ENCODE measurements around the gene ACTL10.

Gene ACTL10

GRCh38 chr20:33675136-33675959 is 8.6 kb downstream of the ACTL10 start:
- Mint-ChIP-seq H3K4me1 (peaks cover 32% of the 10 kb centered on the region), H3K27ac (peak overlapping the region; percentile 16), H3K36me3 (ENCODE audit: low read depth) (peaks cover 21% of the 10 kb centered on the region), H3K4me3 (peak overlapping the region; percentile 67), H3K27me3 (no peaks in the 10 kb centered on the region), H3K9me3 (no peaks in the 10 kb centered on the region)
- DNase-seq (no peak), ATAC-seq (no peak)

GRCh38 chr20:33676121-33676520 is 9.4 kb downstream of the ACTL10 start:
- Mint-ChIP-seq H3K4me1 (peaks cover 40% of the 10 kb centered on the region), H3K27me3 (no peaks in the 10 kb centered on the region), H3K4me3 (no peak overlapping the region), H3K27ac (no peak overlapping the region), H3K36me3 (ENCODE audit: low read depth) (peaks cover 25% of the 10 kb centered on the region), H3K9me3 (no peaks in the 10 kb centered on the region)
- DNase-seq (no peak), ATAC-seq (no peak)

- H3K9me3 Mint-ChIP-seq, result no peaks in the 10 kb centered on the region
- DNase-seq (no peak), ATAC-seq (no peak)
- no peak overlapping the region for H3K27ac Mint-ChIP-seq
- no peaks in the 10 kb centered on the region for H3K27me3 Mint-ChIP-seq
- peaks cover 48% of the 10 kb centered on the region for H3K4me1 Mint-ChIP-seq
- H3K36me3 Mint-ChIP-seq (ENCODE audit: low read depth), result peaks cover 25% of the 10 kb centered on the region
- H3K4me3 Mint-ChIP-seq, result no peak overlapping the region
Measured at GRCh38 chr20:33676652-33677645, 10.2 kb downstream of the ACTL10 start.

GRCh38 chr20:33677991-33678702 is 11.4 kb downstream of the ACTL10 start:
- Mint-ChIP-seq H3K27ac (no peak overlapping the region), H3K9me3 (no peaks in the 10 kb centered on the region), H3K4me3 (no peak overlapping the region), H3K36me3 (ENCODE audit: low read depth) (peaks cover 25% of the 10 kb centered on the region), H3K4me1 (peaks cover 57% of the 10 kb centered on the region), H3K27me3 (no peaks in the 10 kb centered on the region)
- DNase-seq (no peak), ATAC-seq (no peak)

GRCh38 chr20:33679758-33680485 is 13.2 kb downstream of the ACTL10 start:
- ATAC-seq, result peak; percentile 21
- Mint-ChIP-seq H3K36me3 (ENCODE audit: low read depth) (peaks cover 25% of the 10 kb centered on the region), H3K27ac (no peak overlapping the region), H3K27me3 (no peaks in the 10 kb centered on the region), H3K4me3 (peak overlapping the region; percentile 29), H3K9me3 (no peaks in the 10 kb centered on the region), H3K4me1 (peaks cover 55% of the 10 kb centered on the region)
- peak; percentile 28 for DNase-seq

GRCh38 chr20:33680686-33681085 is 13.9 kb downstream of the ACTL10 start:
- DNase-seq (no peak), ATAC-seq (no peak)
- Mint-ChIP-seq H3K27me3 (no peaks in the 10 kb centered on the region), H3K4me3 (no peak overlapping the region), H3K36me3 (ENCODE audit: low read depth) (peaks cover 28% of the 10 kb centered on the region), H3K27ac (no peak overlapping the region), H3K4me1 (peaks cover 57% of the 10 kb centered on the region), H3K9me3 (no peaks in the 10 kb centered on the region)

- Mint-ChIP-seq H3K27ac (peak overlapping the region; percentile 55), H3K27me3 (no peaks in the 10 kb centered on the region), H3K4me1 (peaks cover 57% of the 10 kb centered on the region), H3K9me3 (no peaks in the 10 kb centered on the region), H3K36me3 (ENCODE audit: low read depth) (peaks cover 28% of the 10 kb centered on the region), H3K4me3 (no peak overlapping the region)
- ATAC-seq, result no peak
- DNase-seq, result no peak
Measured at GRCh38 chr20:33681288-33681687, 14.5 kb downstream of the ACTL10 start.

GRCh38 chr20:33681728-33682353 is 15.1 kb downstream of the ACTL10 start:
- Mint-ChIP-seq H3K4me3 (no peak overlapping the region), H3K9me3 (no peaks in the 10 kb centered on the region), H3K27ac (peak overlapping the region; percentile 55), H3K4me1 (peaks cover 62% of the 10 kb centered on the region), H3K27me3 (no peaks in the 10 kb centered on the region), H3K36me3 (ENCODE audit: low read depth) (peaks cover 25% of the 10 kb centered on the region)
- DNase-seq, result no peak
- peak; percentile 8 for ATAC-seq

- DNase-seq (no peak), ATAC-seq (no peak)
- peaks cover 79% of the 10 kb centered on the region for H3K4me1 Mint-ChIP-seq
- no peaks in the 10 kb centered on the region for H3K9me3 Mint-ChIP-seq
- peaks cover 9% of the 10 kb centered on the region for H3K36me3 Mint-ChIP-seq (ENCODE audit: low read depth)
- peak overlapping the region; percentile 94 for H3K4me3 Mint-ChIP-seq
- peak overlapping the region; percentile 91 for H3K27ac Mint-ChIP-seq
- H3K27me3 Mint-ChIP-seq, result no peaks in the 10 kb centered on the region
Measured at GRCh38 chr20:33684533-33685327, 18.0 kb downstream of the ACTL10 start.

- peak; percentile 78 for DNase-seq
- Mint-ChIP-seq H3K4me3 (peak overlapping the region; percentile 94), H3K9me3 (no peaks in the 10 kb centered on the region), H3K27me3 (no peaks in the 10 kb centered on the region), H3K27ac (peak overlapping the region; percentile 91), H3K4me1 (peaks cover 79% of the 10 kb centered on the region), H3K36me3 (ENCODE audit: low read depth) (peaks cover 9% of the 10 kb centered on the region)
- ATAC-seq, result peak; percentile 51
Measured at GRCh38 chr20:33685328-33686099, 18.8 kb downstream of the ACTL10 start.

- H3K4me1 Mint-ChIP-seq, result peaks cover 78% of the 10 kb centered on the region
- ATAC-seq (peak; percentile 85), DNase-seq (peak; percentile 97)
- peak within 1 kb of the TSS; percentile 94 for H3K4me3 Mint-ChIP-seq
- peaks cover 6% of the 10 kb centered on the region for H3K36me3 Mint-ChIP-seq (ENCODE audit: low read depth)
- no peaks in the 10 kb centered on the region for H3K27me3 Mint-ChIP-seq
- H3K9me3 Mint-ChIP-seq, result no peaks in the 10 kb centered on the region
- H3K27ac Mint-ChIP-seq, result peak within 1 kb of the TSS; percentile 91
Measured at GRCh38 chr20:33686100-33686983, 19.6 kb downstream of the ACTL10 start, which contains the start of gene E2F1. Gene E2F1, minus strand, starts transcription at chr20:33686385. Its CDS starts 121 bp downstream, at chr20:33686264.
